ENCODE results near the gene KLHL11.

Gene KLHL11

GRCh38 chr17:41909088-41909487 is 43.9 kb upstream of the KLHL11 start:
- TF ChIP-seq, protein P1, sequence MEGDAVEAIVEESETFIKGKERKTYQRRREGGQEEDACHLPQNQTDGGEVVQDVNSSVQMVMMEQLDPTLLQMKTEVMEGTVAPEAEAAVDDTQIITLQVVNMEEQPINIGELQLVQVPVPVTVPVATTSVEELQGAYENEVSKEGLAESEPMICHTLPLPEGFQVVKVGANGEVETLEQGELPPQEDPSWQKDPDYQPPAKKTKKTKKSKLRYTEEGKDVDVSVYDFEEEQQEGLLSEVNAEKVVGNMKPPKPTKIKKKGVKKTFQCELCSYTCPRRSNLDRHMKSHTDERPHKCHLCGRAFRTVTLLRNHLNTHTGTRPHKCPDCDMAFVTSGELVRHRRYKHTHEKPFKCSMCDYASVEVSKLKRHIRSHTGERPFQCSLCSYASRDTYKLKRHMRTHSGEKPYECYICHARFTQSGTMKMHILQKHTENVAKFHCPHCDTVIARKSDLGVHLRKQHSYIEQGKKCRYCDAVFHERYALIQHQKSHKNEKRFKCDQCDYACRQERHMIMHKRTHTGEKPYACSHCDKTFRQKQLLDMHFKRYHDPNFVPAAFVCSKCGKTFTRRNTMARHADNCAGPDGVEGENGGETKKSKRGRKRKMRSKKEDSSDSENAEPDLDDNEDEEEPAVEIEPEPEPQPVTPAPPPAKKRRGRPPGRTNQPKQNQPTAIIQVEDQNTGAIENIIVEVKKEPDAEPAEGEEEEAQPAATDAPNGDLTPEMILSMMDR (IDR thresholded peaks at IDR 0.05; ENCODE audit: insufficient read depth, missing control alignments), result no peak
- DNase-seq (ENCODE audit: insufficient read length, low spot score) (no peak), FAIRE-seq (no peak)

GRCh38 chr17:41907633-41908539 is 42.7 kb upstream of the KLHL11 start:
- TF ChIP-seq, protein P1 (IDR thresholded peaks at IDR 0.05; ENCODE audit: insufficient read depth, missing control alignments), result no peak
- no peak for FAIRE-seq
- no peak for DNase-seq (ENCODE audit: insufficient read length, low spot score)

DNA sequence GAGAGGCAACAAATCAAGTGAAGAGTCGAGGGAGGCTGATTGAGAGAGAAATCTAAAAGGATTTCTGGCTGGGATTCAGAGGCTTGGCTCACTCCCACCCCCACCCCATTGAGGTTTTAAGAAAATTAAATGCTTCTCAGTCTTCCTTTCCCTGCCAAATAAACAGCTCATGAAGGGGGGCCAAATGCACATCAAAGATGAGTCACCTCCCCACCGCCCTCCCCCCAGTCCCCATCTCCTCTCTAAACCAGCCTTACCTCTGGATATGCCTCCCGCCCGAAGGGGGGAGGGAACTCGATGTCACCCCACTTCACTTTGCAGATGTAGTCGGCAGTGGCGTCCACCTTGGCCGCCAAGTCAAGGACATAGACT is 41.9 kb upstream of the KLHL11 start:
- FAIRE-seq, result no peak
- DNase-seq (ENCODE audit: insufficient read length, low spot score), result no peak
- TF ChIP-seq, protein P1 (IDR thresholded peaks at IDR 0.05; ENCODE audit: insufficient read depth, missing control alignments), result no peak

- no peak for DNase-seq (ENCODE audit: insufficient read length, low spot score)
- FAIRE-seq, result no peak
- TF ChIP-seq, protein P1 (IDR thresholded peaks at IDR 0.05; ENCODE audit: insufficient read depth, missing control alignments), result no peak
Observed at GRCh38 chr17:41906465-41907184, 41.4 kb upstream of the KLHL11 start.

DNA sequence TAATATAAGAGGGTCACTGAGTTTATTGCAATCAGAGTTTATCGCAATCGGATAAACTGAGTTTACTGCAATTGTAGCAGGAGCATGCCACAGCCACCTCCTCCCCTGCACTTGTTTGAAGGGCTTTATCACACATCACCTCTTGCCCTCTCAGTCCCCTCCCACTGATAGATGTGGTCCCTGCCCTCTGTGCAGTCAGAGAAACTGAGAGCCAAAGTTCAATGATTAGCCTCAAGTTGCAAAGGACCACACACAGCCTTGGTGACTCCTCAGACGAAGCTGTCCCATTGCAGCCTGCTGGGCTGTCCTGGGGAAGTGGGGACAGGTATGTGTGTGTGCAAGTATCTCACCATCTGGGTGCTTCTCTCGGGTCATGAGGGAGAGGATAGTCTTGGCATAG is 39.9 kb upstream of the KLHL11 start:
- TF ChIP-seq, protein P1 (IDR thresholded peaks at IDR 0.05; ENCODE audit: insufficient read depth, missing control alignments), result no peak
- FAIRE-seq, result no peak
- DNase-seq (ENCODE audit: insufficient read length, low spot score), result no peak

DNA sequence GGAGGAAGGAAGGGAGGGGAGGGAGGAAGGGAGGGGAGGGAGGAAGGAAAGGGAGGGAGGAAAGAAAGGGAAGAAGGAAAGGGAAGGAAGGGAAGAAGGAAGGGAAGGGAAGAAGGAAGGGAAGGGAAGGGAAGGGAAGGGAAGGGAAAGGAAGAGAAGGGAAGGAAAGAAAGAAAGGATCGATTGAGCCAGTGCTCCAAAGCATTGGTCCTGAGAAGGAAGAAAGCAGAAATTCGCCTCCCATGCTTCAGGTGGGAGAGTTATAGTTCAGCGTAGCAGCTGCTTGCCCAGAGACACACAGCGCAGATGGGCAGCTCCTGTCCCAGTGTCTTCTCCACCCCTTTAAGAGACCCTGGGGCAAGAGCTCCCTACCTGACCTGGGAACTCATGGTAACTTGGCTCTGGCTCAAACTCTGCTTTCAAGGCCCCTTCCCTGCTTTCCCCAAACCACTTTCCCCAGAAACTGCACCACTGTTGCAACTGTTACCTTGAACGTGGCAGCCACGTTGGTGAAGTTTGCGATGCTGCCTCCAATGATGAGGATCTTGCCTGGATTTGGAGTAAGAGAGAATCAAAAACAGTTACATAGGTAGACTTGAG is 39.1 kb upstream of the KLHL11 start:
- DNase-seq (ENCODE audit: insufficient read length, low spot score) (no peak), FAIRE-seq (no peak)
- TF ChIP-seq, protein P1 (IDR thresholded peaks at IDR 0.05; ENCODE audit: insufficient read depth, missing control alignments), result no peak
